Measurements from ENCODE around the gene ITGA6. TPM values are rescaled to one million over a fixed set of nuclear protein-coding genes. Genes with fewer than 3 reads are reported as not detected.

The ITGA6 gene
- total RNA-seq, 1 donor from 2014 or later, result 0.25 TPM

DNA sequence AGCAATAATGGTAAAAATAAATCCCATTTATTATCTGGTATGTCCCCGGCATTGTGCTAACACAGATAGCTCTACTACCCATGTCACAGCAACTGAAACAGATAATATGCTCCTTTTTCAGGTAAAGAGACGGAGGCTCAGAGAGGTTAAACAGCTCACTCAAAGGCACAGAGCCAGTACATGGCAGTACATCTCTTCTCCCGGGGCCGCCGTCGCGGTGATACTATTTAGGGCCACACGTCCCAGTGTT lies 127.8 kb downstream of the ITGA6 start:
- H3K27ac Mint-ChIP-seq, result peak overlapping the region; percentile 90
- intact Hi-C loops (cut with micrococcal nuclease), result loop anchor here (5.0 to 10.0 kb wide), 4 partner anchors 140 to 1630 kb away; partner anchors contain the start of genes DYNC1I2, GORASP2 and HAT1
- DNase-seq (ENCODE audit: low spot score), result no peak
- H3K27me3 Mint-ChIP-seq (ENCODE audit: low read depth), result peaks cover 7% of the 10 kb centered on the region
- peaks cover 67% of the 10 kb centered on the region for H3K36me3 Mint-ChIP-seq (ENCODE audit: low read depth)
- peaks cover 51% of the 10 kb centered on the region for H3K4me1 Mint-ChIP-seq (ENCODE audit: low read depth)
- no peaks in the 10 kb centered on the region for H3K9me3 Mint-ChIP-seq
- peak overlapping the region; percentile 90 for H3K4me3 Mint-ChIP-seq (ENCODE audit: low read depth)

Other genes with a start within 250 kb of the ITGA6 start
- gene PDK1, start 128.5 kb downstream of the ITGA6 start, total RNA-seq, result 38.9 and 44.9 TPM in 2 replicates